Left hindlimb (tissue), 1 donor: ENCODE measurements around the gene MRPS7.

Experiments used
- DNase-seq: peaks from one replicate; pipeline ENCODE4 v3.0.0-alpha.2; 2018

The MRPS7 gene

DNA sequence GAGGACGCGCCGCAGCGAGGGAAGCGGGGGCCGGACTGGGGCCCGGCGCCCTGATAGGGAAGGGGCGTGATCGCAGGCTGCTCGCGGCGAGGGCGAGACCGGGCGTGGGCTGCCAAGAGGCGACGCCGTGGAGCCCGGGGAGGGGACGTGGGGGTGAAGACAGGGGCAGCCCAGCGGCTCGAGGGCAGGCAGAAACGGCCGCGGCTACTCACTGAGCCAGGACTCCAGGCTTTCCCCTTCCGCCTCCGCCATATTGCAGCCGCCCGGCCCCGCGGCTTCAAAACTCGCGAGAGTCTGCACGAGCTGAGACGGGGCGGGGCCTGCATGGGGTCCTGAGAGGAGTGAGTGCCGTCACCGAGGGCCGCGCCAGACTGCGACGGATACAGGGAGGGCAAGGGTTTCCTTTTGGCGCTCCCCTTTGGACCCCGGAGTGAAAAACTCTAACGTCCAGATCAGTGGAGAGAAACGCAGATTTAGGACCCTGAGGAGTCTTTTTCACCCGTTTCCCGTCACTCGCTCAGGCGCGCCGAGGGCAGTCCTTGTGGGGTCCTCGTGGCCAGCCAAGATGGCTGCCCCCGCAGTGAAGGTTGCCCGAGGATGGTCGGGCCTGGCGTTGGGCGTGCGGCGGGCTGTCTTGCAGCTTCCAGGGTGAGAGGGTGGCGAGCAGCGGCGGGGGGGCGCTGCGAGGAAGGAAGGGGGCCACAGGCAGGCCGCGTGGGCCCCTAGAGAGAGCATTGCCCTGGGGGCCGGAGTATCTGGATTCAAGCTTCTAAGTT lies at the start of gene MRPS7, which contains the start of gene GGA3:
Gene MRPS7, plus strand, starts transcription at position 544 of the 776 bp plus-strand sequence. Its CDS starts 22 bp downstream, at position 566.
Gene GGA3, minus strand, starts transcription at position 271 of the 776 bp plus-strand sequence. Its CDS starts 19 bp downstream, at position 252.
- DNase-seq: peak; percentile 97

GRCh38 chr17:75218131-75218530 lies 43.5 kb upstream of the MRPS7 start:
- no peak for DNase-seq

- DNase-seq: no peak
These were observed 41.9 kb upstream of the MRPS7 start for GRCh38 chr17:75219815-75220214.

DNA sequence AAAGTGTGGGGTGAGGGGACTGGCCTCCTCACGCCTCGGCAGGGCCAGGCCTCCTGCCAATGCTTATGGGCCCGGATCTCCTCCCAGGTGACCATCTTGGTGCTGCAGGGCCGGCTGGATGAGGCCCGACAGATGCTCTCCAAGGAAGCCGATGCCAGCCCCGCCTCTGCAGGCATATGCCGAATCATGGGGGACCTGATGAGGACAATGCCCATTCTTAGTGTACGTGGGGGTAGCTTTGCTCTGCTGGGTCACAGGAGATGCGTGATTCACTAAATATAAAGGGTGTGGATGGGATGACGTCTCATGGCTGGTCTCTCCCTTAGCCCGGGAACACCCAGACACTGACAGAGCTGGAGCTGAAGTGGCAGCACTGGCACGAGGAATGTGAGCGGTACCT lies 36.7 kb upstream of the MRPS7 start:
- no peak for DNase-seq

GRCh38 chr17:75227729-75228128 lies 34.0 kb upstream of the MRPS7 start:
- DNase-seq: no peak

- DNase-seq: no peak
These were observed 33.4 kb upstream of the MRPS7 start for GRCh38 chr17:75228305-75228704.

DNA sequence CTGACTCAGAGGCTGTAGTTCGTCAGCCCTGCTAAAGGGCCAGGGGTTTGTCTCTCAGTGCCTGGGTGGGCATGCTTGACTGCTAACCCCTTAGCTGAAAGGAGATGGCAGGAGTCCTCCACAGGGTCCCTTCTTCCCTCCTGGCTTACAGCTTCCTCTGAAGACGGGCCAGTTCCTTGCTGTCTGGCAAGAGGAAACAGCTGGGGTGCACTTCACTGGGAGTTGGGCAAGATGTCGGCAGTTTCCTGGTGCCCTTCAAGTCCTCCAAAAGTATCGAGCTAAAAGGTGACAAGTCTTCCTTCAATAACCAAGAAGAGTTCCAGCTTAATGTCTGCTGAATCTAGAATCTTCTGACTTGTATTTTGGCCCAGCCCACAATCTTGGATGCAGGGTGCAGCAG lies 32.8 kb upstream of the MRPS7 start:
- no peak for DNase-seq

- no peak for DNase-seq
These were observed 30.6 kb upstream of the MRPS7 start for GRCh38 chr17:75231071-75231470.

DNA sequence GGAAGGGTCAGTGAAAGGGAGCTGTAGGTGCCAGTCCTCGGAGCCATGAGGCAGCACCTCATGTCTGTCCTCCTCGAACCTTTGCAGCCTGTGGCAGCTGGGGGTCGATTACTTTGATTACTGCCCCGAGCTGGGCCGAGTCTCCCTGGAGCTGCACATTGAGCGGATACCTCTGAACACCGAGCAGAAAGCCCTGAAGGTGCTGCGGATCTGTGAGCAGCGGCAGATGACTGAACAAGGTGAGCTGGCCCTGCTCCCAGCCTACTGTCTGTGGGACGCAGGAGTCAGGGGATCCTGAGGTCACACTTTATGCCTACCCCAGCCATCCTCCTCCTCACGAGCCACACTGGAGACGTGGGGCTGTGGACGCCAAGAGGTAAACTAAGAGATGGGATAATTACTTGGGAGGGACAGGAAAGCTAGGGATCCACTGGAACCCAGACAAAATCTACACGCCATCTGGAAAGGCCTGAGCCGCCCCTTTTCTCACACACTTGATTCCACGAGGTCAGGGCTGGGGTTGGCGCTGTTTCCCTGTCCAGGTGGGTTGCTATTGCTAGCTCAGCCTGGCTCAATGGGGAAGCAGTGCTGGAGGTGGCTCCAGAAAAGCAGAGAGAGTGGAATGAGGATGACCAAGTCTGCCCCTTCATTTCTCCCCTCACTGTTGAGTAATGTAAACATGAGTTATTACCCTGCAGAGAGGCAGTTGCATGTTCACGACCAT lies 29.8 kb upstream of the MRPS7 start:
- no peak for DNase-seq

DNA sequence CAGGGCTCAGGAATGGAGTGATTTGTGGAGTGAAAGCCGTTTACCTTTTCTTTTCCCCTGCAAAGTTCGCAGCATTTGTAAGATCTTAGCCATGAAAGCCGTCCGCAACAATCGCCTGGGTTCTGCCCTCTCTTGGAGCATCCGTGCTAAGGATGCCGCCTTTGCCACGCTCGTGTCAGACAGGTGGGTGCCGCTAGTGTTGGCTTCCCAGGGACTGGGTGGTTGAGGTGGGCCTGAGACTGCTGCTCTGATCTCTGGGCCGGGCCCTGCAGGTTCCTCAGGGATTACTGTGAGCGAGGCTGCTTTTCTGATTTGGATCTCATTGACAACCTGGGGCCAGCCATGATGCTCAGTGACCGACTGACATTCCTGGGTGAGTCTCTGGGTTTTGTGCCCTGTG lies 28.9 kb upstream of the MRPS7 start:
- DNase-seq: no peak

- no peak for DNase-seq
These were observed 24.3 kb upstream of the MRPS7 start for GRCh38 chr17:75237100-75238014.

GRCh38 chr17:75238020-75238580 lies 23.6 kb upstream of the MRPS7 start:
- no peak for DNase-seq

DNA sequence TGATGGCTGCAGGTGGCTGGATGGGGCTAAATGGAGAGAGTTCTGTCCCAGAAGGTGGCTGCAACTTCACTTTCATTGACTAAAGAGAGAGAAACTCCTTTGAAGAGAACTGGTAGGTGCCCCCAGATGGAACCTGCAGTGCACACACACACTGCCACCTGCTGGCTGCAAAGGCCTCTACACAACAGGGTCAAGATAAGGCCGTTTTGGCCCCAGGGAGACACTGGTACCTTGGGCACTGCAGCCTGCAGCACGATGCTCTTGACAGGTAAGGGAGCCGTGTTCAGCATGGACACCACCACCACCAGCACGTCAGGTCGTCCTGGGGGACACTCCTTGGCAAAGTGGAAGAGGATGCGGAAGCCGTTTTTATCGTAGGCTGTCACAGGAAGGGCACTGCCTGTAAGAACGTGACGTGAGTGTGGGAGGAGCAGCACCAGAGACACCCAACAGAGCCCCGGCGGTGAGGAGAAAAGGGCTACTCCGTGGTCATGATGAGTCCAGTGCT lies 22.9 kb upstream of the MRPS7 start:
- DNase-seq: peak; percentile 53

DNA sequence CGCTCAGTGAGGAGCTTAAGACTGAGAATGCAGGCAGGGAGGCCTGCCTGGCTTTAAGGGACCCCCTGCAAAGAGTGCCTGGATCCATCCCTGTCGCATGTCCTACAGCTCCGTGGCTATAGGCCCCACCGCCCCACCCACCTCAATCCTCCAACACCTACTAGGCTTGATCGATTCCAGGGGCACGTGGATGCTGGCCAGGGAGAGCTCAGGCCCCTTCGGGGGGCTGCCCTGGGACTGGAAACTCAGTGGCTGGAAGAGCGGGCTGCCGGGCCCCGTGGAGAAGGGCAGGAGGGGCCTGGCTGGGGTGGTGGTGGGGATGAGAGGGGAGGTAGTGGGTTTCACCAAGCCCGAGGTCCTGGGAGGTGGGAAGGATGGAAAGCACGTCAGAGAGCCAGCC lies 22.5 kb upstream of the MRPS7 start:
- DNase-seq: no peak

- DNase-seq: no peak
These were observed 21.8 kb upstream of the MRPS7 start for GRCh38 chr17:75239778-75240393.

- no peak for DNase-seq
These were observed 21.1 kb upstream of the MRPS7 start for GRCh38 chr17:75240394-75241142.

- no peak for DNase-seq
These were observed 20.6 kb upstream of the MRPS7 start for GRCh38 chr17:75241143-75241430.

- no peak for DNase-seq
These were observed 20.2 kb upstream of the MRPS7 start for GRCh38 chr17:75241502-75241901.

DNA sequence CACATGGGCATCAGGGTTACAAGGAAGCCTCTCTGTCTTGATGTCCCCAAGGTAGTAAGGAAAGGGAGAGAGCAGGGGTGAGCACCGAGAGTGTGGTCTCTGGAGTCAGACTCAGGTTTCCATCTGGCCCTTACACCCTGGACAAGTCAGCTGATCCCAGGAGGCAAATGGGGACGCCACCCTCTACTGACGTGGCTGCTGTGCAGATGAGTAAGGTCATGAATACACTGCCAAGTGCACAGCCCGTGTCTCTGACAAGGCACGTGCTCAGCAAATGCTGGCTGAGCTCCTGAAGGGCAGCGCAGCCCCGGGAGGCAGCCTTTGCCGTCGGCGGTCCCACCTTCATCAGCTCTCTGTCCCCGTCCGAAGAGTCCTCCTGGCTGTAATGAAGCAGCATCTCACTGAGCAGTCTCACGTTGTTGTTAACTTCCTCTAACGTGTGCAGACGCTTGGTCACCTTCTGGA lies 19.7 kb upstream of the MRPS7 start:
- no peak for DNase-seq

- no peak for DNase-seq
These were observed 19.1 kb upstream of the MRPS7 start for GRCh38 chr17:75242461-75243042.
